PC-3 (cell line): Measurements from ENCODE around the gene ANP32E.

Experiments
- EZH2phosphoT487 ChIP-seq: fragments of 300-600 bp; sonication (generic); IDR thresholded peaks from 2 replicates; pipeline ENCODE4 v1.6.1; 2018; ENCODE audit warnings: mild to moderate bottlenecking, antibody characterized with exemption, low read length, borderline replicate concordance
- TF ChIP-seq, protein P1 (sequence below): fragments of 300-600 bp; sonication (generic); conservative IDR thresholded peaks from 2 replicates; pipeline ENCODE4 v1.5.1; 2017; ENCODE audit warnings: antibody characterized with exemption, low read depth, mild to moderate bottlenecking, low read length

DNA sequence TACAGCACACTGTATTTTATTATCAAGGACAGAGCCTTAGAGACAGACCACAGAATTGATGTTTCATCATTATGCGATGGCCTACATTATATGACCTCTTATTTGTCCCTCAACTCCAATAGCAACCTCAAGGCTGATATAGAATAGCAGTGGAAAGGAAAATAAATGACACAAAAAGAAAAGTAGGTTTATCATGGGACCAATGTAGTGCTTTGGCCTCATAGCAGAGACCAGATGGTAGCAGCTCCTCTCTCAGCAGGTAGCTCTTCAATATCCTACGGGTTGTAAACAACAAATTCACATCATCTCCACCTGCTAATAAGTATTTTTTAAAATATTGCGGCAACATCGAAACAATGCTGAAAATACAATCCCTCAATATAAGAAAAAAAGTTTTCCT, 25.2 kb downstream of the ANP32E start:
- TF ChIP-seq EZH2phosphoT487 = no peak
- TF ChIP-seq, protein P1, sequence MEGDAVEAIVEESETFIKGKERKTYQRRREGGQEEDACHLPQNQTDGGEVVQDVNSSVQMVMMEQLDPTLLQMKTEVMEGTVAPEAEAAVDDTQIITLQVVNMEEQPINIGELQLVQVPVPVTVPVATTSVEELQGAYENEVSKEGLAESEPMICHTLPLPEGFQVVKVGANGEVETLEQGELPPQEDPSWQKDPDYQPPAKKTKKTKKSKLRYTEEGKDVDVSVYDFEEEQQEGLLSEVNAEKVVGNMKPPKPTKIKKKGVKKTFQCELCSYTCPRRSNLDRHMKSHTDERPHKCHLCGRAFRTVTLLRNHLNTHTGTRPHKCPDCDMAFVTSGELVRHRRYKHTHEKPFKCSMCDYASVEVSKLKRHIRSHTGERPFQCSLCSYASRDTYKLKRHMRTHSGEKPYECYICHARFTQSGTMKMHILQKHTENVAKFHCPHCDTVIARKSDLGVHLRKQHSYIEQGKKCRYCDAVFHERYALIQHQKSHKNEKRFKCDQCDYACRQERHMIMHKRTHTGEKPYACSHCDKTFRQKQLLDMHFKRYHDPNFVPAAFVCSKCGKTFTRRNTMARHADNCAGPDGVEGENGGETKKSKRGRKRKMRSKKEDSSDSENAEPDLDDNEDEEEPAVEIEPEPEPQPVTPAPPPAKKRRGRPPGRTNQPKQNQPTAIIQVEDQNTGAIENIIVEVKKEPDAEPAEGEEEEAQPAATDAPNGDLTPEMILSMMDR = no peak
